HepG2 (cell line): ENCODE results near the gene TMBIM1.

Experiments used
- ATF7 ChIP-seq, 2 experiments: fragments of 450-650 bp in 1 of 2; sonication (generic) in 1 of 2; formaldehyde crosslinking in 1 of 2; IDR thresholded peaks; 2 replicates each; pipeline versions ENCODE4 v1.4.0 to v1.6.1; 2016 to 2020; ENCODE audit warnings: antibody characterized with exemption in 1 of 2, mild to moderate bottlenecking in 1 of 2, missing genetic modification reagents in 1 of 2
- CBX2 ChIP-seq, 2 experiments: fragments of 200-600 bp in 1 of 2; sonication (generic); formaldehyde crosslinking in 1 of 2; IDR thresholded peaks; 2 replicates each; pipeline versions ENCODE4 v1.7.0 to v1.8.1; 2018 to 2022; ENCODE audit warnings: low read depth in 2 of 2, low read length in 1 of 2, mild to moderate bottlenecking in 1 of 2, missing genetic modification reagents in 1 of 2
- ESRRA ChIP-seq: sonication (generic); formaldehyde crosslinking; IDR thresholded peaks from 2 replicates; pipeline ENCODE4 v1.5.1; 2020; ENCODE audit warnings: mild to moderate bottlenecking, low read depth, missing genetic modification reagents
- SP2 ChIP-seq: sonication (generic); formaldehyde crosslinking; IDR thresholded peaks from 2 replicates; pipeline ENCODE4 v1.5.1; 2020; ENCODE audit warnings: mild to moderate bottlenecking, missing genetic modification reagents
- TFDP2 ChIP-seq: sonication (generic); formaldehyde crosslinking; IDR thresholded peaks from 2 replicates; pipeline ENCODE4 v1.4.0; 2020; ENCODE audit warnings: missing genetic modification reagents
- ZNF143 ChIP-seq: sonication (generic); formaldehyde crosslinking; IDR thresholded peaks from 2 replicates; pipeline ENCODE4 v1.4.0; 2020; ENCODE audit warnings: missing genetic modification reagents

GRCh38 chr2:218271865-218272530 lies 20.3 kb downstream of the TMBIM1 start:
- TF ChIP-seq ESRRA (no peak), TFDP2 (CRISPR knock-in tag) (no peak), SP2 (CRISPR knock-in tag) (no peak), ATF7 (IDR thresholded peaks at IDR 0.05) (no peak), ATF7 (CRISPR knock-in tag; IDR thresholded peaks at IDR 0.05) (no peak), ZNF143 (CRISPR knock-in tag) (no peak), CBX2 (IDR thresholded peaks at IDR 0.05; ENCODE audit: low read depth, low read length) (no peak), CBX2 (CRISPR knock-in tag; IDR thresholded peaks at IDR 0.05; ENCODE audit: low read depth) (no peak)
